B cell (primary cell): ENCODE data around the gene BMPR1A.
A peak's percentile ranks its signal among the peaks of the same experiment; 100 is the strongest.

ENCODE experiments used
- EZH2 ChIP-seq: IDR thresholded peaks from 2 replicates; pipeline ENCODE4 v1.6.1; 2012; ENCODE audit warnings: borderline replicate concordance, low read depth, mild to moderate bottlenecking, moderate library complexity, low read length; ENCODE audit not compliant: insufficient read depth, poor library complexity, severe bottlenecking
- TF ChIP-seq, protein P1 (sequence below): fragments of 200-600 bp; IDR thresholded peaks from one replicate; pipeline ENCODE4 v1.8.0; 2022; ENCODE audit warnings: antibody characterized with exemption, mild to moderate bottlenecking

DNA sequence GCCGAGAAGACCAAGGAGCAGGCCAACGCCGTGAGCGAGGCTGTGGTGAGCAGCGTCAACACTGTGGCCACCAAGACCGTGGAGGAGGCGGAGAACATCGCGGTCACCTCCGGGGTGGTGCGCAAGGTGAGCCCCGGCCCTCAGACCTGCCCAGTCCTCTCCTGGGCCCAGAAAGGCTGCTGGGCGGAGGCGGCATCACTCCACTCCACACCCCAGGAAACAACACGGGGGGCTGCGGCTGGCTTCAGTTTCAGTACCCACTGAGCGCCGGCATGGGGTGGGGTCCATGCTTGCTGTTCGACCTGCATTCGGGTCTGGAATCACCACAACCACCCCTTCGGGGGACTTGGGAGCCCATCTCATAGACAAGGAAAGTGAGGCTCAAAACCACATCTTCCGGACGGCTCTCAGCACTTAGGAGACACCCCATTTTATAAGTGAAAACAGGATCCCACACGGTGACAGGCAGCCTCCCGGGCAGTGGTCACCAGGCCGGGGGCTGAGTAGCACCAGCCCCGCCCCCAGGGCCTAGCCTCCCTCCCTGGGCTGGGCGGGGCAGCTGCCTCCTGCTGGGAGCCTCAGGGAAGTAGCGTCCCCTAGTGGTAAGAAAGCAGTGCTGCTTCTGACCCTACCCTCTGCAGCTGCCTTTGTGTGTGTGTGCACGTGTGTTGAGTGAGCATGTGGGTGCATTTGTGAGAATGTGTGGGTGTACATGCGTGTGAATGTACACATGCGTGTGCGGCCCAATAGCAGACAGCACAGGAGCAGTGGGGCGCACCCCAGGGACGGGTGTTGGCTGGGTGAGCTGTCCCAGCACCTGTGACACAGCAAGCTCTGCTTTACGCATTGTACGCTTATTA lies 203.8 kb downstream of the BMPR1A start:
- no peak for TF ChIP-seq EZH2
- TF ChIP-seq, protein P1, sequence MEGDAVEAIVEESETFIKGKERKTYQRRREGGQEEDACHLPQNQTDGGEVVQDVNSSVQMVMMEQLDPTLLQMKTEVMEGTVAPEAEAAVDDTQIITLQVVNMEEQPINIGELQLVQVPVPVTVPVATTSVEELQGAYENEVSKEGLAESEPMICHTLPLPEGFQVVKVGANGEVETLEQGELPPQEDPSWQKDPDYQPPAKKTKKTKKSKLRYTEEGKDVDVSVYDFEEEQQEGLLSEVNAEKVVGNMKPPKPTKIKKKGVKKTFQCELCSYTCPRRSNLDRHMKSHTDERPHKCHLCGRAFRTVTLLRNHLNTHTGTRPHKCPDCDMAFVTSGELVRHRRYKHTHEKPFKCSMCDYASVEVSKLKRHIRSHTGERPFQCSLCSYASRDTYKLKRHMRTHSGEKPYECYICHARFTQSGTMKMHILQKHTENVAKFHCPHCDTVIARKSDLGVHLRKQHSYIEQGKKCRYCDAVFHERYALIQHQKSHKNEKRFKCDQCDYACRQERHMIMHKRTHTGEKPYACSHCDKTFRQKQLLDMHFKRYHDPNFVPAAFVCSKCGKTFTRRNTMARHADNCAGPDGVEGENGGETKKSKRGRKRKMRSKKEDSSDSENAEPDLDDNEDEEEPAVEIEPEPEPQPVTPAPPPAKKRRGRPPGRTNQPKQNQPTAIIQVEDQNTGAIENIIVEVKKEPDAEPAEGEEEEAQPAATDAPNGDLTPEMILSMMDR, result peak; percentile 46
